WI38 (cell line): ENCODE results near the gene KIF3C.
"Not testable (repeated sequence)": the region's sequence is repeated elsewhere in the genome, so short reads cannot be mapped to it uniquely, and the experiment has no call there.

Experiments
- H3K4me3 ChIP-seq: 2 replicates; pipeline ENCODE4 v1.5.1; 2011; ENCODE audit warnings: low read depth, mild to moderate bottlenecking, control low read depth, low read length
- CTCF ChIP-seq: IDR thresholded peaks from 2 replicates; pipeline ENCODE4 v1.5.1; 2012; ENCODE audit warnings: low read depth, mild to moderate bottlenecking, control low read depth, low read length

The KIF3C gene

DNA sequence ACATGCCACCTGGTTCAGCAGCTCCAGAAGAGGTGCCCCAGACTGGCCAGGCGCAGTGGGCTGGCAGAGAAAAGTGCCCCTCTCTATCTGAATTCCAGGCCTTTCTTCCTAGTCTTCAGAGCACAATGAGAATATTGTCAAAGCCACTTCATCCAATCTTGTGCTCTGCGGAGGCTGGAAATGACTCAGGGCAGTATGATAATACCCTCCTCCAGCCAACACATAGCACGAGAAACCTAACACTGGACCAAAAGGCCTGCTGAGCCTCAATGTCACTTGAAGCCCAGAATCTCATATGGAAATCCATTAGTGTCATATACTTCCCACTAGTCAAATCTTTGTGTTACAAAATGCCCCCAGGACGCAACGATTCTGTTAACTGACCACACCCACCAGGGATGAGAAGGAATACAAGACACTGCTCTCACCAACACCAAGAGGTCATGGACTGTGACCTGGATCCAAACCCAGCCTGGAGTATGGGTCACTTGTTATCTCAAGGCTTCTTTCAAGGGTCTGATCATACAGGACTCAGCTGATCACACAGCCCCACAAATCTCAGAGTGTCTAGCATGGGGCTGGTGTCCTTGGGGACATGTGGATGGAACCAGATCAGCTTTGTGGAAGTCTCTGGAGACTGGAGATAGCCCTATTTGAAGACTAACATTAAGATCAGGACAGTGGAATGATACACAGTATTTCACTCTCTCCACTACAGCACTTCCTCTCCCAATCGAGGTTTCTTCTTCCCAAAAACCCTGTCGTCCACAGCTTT, 10.1 kb downstream of the KIF3C start:
- no peak for TF ChIP-seq CTCF
- no peak overlapping the region for H3K4me3 ChIP-seq

- TF ChIP-seq CTCF = no peak
- H3K4me3 ChIP-seq = no peak overlapping the region
Measured at GRCh38 chr2:25971596-25971995, 10.7 kb downstream of the KIF3C start.

DNA sequence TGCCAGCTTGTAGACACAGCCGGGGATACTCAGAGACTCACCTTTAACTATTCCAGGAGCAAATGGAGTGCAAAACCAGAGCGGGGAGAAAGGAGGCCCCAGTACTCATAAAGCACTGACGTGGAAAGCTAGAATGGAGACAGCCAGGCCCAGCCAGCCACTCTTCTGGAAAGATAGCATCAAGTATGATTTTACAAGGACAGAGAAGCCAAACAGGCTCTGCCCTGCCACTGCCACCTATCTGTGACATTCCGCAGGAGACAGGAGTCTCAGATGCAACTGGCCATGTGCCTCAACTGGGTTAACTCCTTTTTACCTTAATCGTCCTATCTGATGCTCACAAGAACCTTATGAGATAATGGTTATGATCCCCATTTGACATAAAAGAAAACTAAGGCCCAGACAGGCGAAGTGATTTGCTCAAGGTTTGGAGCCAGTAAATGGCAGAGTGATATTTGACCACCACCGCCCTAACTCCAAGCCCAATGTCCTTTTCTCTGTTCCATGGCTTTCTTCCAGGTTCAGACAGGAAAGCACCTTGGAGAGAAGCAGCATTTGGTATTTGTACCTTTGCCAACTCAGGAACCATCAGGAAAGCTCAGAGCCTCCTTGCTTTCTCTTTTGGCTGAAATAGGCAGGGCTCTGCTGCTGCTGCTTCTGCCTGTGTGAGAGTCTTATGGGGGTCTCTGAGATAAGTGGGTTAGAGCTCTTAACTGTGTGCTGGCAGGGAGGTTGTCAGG, 15.6 kb downstream of the KIF3C start:
- no peak for TF ChIP-seq CTCF
- H3K4me3 ChIP-seq = no peak overlapping the region

GRCh38 chr2:25964891-25965290, 17.4 kb downstream of the KIF3C start:
- no peak overlapping the region for H3K4me3 ChIP-seq
- no peak for TF ChIP-seq CTCF

- no peak for TF ChIP-seq CTCF
- H3K4me3 ChIP-seq = no peak overlapping the region
Measured at GRCh38 chr2:25960920-25961319, 21.4 kb downstream of the KIF3C start.

GRCh38 chr2:25960396-25960795, 21.9 kb downstream of the KIF3C start:
- no peak overlapping the region for H3K4me3 ChIP-seq
- TF ChIP-seq CTCF = no peak

DNA sequence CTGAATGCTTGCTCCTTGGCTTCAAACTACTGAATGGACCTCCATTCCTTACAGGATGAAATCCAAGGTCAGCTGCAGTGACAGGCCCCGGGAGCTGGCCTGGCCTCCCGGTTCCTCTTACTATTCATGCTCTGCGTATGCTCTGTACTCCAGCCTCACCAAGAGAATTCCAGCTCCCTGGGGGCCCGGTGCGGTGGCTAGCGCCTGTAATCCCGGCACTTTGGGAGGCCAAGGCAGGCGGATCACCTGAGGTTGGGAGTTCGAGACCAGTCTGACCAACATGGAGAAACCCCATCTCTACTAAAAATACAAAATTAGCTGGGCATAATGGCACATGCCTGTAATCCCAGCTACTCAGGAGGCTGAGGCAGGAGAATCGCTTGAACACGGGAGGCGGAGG, 23.7 kb downstream of the KIF3C start:
- not testable (repeated sequence) for H3K4me3 ChIP-seq

DNA sequence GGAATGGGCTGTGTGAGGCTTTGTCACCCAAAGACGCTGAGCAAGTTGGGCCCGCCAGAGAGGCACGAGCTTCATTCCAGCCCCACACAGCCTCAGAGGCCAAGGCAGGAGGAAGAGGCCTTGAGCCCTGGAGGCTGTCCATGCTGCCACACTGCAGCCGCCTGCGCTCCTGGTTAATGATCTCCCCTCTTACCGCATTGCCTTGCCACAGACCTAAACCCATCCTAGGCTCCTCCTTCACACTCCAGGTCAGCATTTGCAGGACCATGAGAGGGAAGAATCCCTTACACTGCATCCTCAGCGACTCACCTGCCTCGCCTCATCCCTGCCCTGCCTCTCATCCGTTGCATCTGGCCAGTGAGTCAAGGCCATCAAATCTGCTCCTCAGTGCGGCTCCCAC, 24.6 kb downstream of the KIF3C start:
- no peak for TF ChIP-seq CTCF
- H3K4me3 ChIP-seq = no peak overlapping the region
